GM12873 (cell line): Measurements from ENCODE around the gene PLCB1.

ENCODE experiments used
- CTCF ChIP-seq: IDR thresholded peaks from 2 replicates; pipeline ENCODE4 v1.5.1; 2012; ENCODE audit warnings: low read depth, mild to moderate bottlenecking, moderate library complexity, low read length, control low read depth; ENCODE audit not compliant: insufficient read depth; ENCODE audit errors: missing control alignments

Gene PLCB1

GRCh38 chr20:8862092-8862491 is 730.0 kb downstream of the PLCB1 start:
- no peak for TF ChIP-seq CTCF

GRCh38 chr20:8865636-8866035 is 733.6 kb downstream of the PLCB1 start:
- TF ChIP-seq CTCF: no peak

GRCh38 chr20:8867038-8867740 is 735.1 kb downstream of the PLCB1 start:
- TF ChIP-seq CTCF: no peak

- TF ChIP-seq CTCF: no peak
Observed at GRCh38 chr20:8870652-8871051, 738.6 kb downstream of the PLCB1 start.

- no peak for TF ChIP-seq CTCF
Observed at GRCh38 chr20:8874437-8874836, 742.4 kb downstream of the PLCB1 start.

GRCh38 chr20:8875586-8875985 is 743.5 kb downstream of the PLCB1 start:
- TF ChIP-seq CTCF: no peak

- TF ChIP-seq CTCF: no peak
Observed at GRCh38 chr20:8876366-8876765, 744.3 kb downstream of the PLCB1 start.
